PC-3 (cell line): Measurements from ENCODE around the gene TNFRSF19.

ENCODE experiments used
- CTCF ChIP-seq: fragments of 300-600 bp; sonication (generic); conservative IDR thresholded peaks from 2 replicates; pipeline ENCODE4 v1.5.1; 2017; ENCODE audit warnings: antibody characterized with exemption, low read depth, mild to moderate bottlenecking, low read length
- EZH2 ChIP-seq: fragments of 300-600 bp; sonication (generic); IDR thresholded peaks from one replicate; pipeline ENCODE4 v1.6.1; 2017; ENCODE audit warnings: antibody characterized with exemption, mild to moderate bottlenecking, low read length; ENCODE audit not compliant: unreplicated experiment
- EZH2phosphoT487 ChIP-seq: fragments of 300-600 bp; sonication (generic); IDR thresholded peaks from 2 replicates; pipeline ENCODE4 v1.6.1; 2018; ENCODE audit warnings: mild to moderate bottlenecking, antibody characterized with exemption, low read length, borderline replicate concordance

GRCh38 chr13:23598369-23598768, 28.2 kb downstream of the TNFRSF19 start:
- TF ChIP-seq CTCF = no peak
- no peak for TF ChIP-seq EZH2
- no peak for TF ChIP-seq EZH2phosphoT487
